ENCODE results near the gene FBN1. TPM values are rescaled to one million over a fixed set of nuclear protein-coding genes. Genes with fewer than 3 reads are reported as not detected.
A peak's percentile ranks its signal among the peaks of the same experiment; 100 is the strongest.

The FBN1 gene
- total RNA-seq, 4 donors from 2014 or later = 3.9 to 87.0 (median 23.4) TPM

DNA sequence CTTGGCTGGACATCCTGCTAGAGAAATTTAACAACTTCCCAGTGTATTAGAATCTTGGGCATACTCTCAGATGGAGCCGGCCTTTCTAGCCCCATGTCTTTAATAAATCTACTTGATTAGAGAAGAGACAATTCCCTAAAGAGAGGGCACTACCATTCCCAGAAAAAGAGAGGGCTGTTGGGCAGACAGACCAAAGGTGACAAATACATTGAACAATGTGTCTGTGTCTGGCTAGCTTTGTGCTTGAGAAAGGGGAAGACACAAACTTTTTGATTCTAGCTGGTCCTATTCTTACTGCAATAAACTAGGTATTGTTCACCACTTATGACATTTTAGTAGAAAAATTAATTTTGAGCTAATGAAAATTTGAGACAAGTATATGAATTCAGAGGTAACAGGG lies 256.6 kb downstream of the FBN1 start:
- H3K27ac ChIP-seq = peak overlapping the region in 2 of 4 donors; percentile 43 to 58
- DNase-seq = no peak
- WGBS, 2 donors = 78% methylated on average over 1 of the region's 1 CpG; no CpG with 5 or more reads in 1 of the 2 donors

DNA sequence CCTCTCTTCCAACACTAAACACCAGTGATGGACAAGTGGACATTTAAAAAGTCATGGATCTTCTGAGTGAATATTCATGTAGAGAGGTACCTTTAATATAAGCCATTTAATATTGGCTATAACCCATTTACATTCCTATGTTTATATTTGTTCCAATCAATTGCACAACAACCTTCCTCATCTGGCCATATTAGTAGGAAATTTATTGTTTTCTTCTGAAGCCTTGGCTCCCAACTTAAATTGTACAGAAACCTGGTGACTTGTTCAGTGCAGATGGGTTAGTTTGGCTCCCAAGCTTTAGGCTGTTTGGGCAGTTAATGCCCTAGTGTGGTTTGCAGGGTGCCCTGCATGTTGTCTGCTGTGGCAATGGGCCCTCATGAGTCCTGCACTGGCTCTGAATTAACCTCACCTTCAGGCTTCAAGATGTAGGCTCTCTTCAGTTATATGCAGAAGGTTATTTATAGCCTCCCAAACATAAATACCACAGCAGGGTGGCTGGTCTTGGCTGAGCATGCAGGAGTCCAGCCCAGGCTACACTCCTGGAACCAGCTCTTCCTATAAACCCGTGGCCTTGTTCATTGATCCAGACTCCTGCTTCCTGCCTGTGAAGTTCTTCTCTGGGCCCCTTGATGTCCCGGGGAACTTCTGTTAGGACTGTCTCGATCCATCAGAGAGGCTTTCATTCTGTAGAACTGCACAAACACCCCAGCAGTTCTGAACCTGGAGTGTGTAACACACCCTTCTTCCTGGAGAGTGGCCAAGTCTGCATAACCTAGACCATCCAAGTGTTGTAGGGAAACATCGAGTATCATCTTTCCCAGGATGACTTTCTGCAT lies 257.3 kb downstream of the FBN1 start:
- TF ChIP-seq, protein P1, sequence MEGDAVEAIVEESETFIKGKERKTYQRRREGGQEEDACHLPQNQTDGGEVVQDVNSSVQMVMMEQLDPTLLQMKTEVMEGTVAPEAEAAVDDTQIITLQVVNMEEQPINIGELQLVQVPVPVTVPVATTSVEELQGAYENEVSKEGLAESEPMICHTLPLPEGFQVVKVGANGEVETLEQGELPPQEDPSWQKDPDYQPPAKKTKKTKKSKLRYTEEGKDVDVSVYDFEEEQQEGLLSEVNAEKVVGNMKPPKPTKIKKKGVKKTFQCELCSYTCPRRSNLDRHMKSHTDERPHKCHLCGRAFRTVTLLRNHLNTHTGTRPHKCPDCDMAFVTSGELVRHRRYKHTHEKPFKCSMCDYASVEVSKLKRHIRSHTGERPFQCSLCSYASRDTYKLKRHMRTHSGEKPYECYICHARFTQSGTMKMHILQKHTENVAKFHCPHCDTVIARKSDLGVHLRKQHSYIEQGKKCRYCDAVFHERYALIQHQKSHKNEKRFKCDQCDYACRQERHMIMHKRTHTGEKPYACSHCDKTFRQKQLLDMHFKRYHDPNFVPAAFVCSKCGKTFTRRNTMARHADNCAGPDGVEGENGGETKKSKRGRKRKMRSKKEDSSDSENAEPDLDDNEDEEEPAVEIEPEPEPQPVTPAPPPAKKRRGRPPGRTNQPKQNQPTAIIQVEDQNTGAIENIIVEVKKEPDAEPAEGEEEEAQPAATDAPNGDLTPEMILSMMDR (IDR thresholded peaks at IDR 0.05) = no peak
- no peak for TF ChIP-seq POLR2A (IDR thresholded peaks at IDR 0.05)
- Histone ChIP-seq H3K36me3 (no peaks in the 10 kb centered on the region), H3K9me3 (no peaks in the 10 kb centered on the region), H3K4me3 (no peak overlapping the region), H3K27ac (peak overlapping the region in 2 of 4 donors; percentile 25 to 43), H3K4me1 (peaks cover 22 to 92% (median 51%) of the 10 kb centered on the region in 3 donors), H3K27me3 (no peaks in the 10 kb centered on the region)
- 47 to 49% methylated on average over 4 of the region's 4 CpGs for WGBS, 2 donors
- DNase-seq = no peak
- intact Hi-C loops (cut with DNase I) = no loop called here

More for the DNA sequence above, 256.6 kb downstream of the FBN1 start:
- Histone ChIP-seq H3K27me3 (no peaks in the 10 kb centered on the region), H3K4me3 (no peak overlapping the region), H3K4me1 (peaks cover 22 to 92% (median 54%) of the 10 kb centered on the region in 3 donors), H3K9me3 (no peaks in the 10 kb centered on the region), H3K36me3 (no peaks in the 10 kb centered on the region)
- no peak for TF ChIP-seq POLR2A (IDR thresholded peaks at IDR 0.05)
- TF ChIP-seq, protein P1 (IDR thresholded peaks at IDR 0.05) = no peak
- intact Hi-C loops (cut with DNase I) = no loop called here

DNA sequence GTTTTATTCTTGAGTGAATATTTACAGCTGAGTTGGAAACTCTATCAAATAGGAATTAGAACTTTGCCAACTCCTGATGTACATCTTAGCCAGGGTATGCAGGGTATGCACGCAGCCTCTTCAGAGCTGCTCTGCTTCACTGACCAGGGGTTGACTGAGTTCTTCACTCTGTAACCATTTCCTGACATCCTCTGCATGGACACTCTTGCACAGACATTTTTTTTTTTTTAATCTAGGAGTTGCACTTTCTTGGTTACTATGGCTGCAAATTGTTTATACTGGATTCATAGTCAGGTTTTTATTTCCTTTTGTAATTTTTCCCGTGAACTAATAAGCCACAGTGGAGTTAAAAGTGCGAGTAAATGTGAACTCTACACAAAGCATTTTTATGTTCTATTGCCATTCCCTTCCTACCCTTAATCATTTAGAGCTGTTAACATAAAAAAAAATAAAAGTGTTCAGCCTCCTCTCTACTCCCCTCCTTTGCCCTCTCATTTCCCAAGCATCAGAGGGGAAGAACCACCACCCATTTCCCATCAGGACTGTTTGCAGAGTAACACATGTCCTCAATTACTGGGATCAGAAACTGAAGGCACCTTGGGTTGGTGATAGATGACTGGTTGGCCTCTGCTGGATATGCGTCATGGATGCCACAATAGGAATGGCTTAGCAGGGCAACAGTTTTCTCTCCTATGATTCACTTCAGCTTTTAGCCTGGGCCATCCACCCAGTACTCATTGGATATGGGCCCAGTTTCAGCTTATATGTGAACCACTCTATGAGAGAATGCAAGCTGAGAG lies 260.3 kb downstream of the FBN1 start:
- 15 to 22% methylated on average over 4 of the region's 4 CpGs for WGBS, 2 donors
- peak overlapping the region; percentile 77 to 86 (median 82) for H3K27ac ChIP-seq
- H3K27me3 ChIP-seq = no peaks in the 10 kb centered on the region
- no peaks in the 10 kb centered on the region for H3K9me3 ChIP-seq
- peaks cover 11 to 68% (median 44%) of the 10 kb centered on the region in 3 donors for H3K4me1 ChIP-seq
- no peaks in the 10 kb centered on the region for H3K36me3 ChIP-seq
- intact Hi-C loops (cut with DNase I) = no loop called here
- no peak overlapping the region for H3K4me3 ChIP-seq
- no peak for TF ChIP-seq POLR2A (IDR thresholded peaks at IDR 0.05)
- no peak for DNase-seq

DNA sequence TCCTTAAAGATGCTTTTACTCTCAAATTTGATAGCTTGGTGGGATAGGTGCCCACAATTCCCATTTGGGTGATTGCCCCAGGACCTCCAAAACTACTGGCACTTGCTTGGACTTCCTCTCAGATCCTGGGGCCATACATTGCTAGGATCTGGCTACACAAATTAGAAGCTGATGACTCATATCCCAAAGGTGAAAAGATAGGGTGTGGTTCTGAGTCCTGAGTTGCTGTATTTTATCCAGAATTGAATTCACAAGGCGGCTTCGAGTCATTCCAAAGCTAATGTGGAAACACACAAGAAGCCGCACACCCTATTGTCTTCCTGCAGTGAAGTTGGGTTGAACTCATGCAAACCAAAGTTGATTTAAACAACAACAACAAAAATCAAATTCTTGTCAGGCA lies 260.9 kb downstream of the FBN1 start:
- H3K4me1 ChIP-seq = peaks cover 11 to 62% (median 40%) of the 10 kb centered on the region in 3 donors
- peak overlapping the region; percentile 52 to 86 (median 71) for H3K27ac ChIP-seq
- no peaks in the 10 kb centered on the region for H3K27me3 ChIP-seq
- H3K4me3 ChIP-seq = no peak overlapping the region
- intact Hi-C loops (cut with DNase I) = no loop called here
- no peak for DNase-seq
- TF ChIP-seq, protein P1 (IDR thresholded peaks at IDR 0.05) = no peak
- no peak for TF ChIP-seq POLR2A (IDR thresholded peaks at IDR 0.05)
- H3K36me3 ChIP-seq = no peaks in the 10 kb centered on the region
- H3K9me3 ChIP-seq = no peaks in the 10 kb centered on the region
- 22 to 55% methylated on average over 3 of the region's 3 CpGs for WGBS, 2 donors

DNA sequence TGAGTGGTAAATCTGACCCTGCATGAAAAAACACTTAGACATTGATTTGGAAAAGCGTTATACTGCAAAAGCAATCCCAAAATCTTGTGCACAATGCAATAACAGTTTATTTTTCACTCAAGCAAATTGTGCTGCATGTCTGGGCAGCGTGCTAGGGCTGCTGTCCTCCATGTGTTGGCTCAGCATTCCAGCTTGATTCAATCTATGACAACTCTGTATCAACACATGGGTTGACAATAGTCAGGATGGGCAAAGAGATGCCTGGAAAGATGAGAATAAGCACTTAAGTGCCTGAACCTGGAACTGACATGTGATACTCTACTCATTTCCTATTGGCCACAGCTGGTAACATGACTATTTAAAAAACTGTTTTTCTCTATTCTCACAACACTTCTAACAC lies 262.5 kb downstream of the FBN1 start:
- H3K27me3 ChIP-seq = no peaks in the 10 kb centered on the region
- H3K36me3 ChIP-seq = no peaks in the 10 kb centered on the region
- peaks cover 4 to 46% (median 29%) of the 10 kb centered on the region in 3 donors for H3K4me1 ChIP-seq
- TF ChIP-seq POLR2A (IDR thresholded peaks at IDR 0.05) = no peak
- TF ChIP-seq, protein P1 (IDR thresholded peaks at IDR 0.05) = no peak
- H3K27ac ChIP-seq = no peak overlapping the region
- H3K4me3 ChIP-seq = no peak overlapping the region
- intact Hi-C loops (cut with DNase I) = no loop called here
- H3K9me3 ChIP-seq = no peaks in the 10 kb centered on the region
- no peak for DNase-seq
- 34 to 67% methylated on average over 2 of the region's 2 CpGs for WGBS, 2 donors

All from esophagus squamous epithelium (tissue), 5 donors.